ENCODE data around the gene PRR36. TPM values are rescaled to one million over a fixed set of nuclear protein-coding genes. Genes with fewer than 3 reads are reported as not detected.
"Not testable (repeated sequence)": the region's sequence is repeated elsewhere in the genome, so short reads cannot be mapped to it uniquely, and the experiment has no call there.

The PRR36 gene
- total RNA-seq, 1 donor from 2014 or later, result 37.4 TPM

- Mint-ChIP-seq H3K4me3 (ENCODE audit: low read depth) (no peak overlapping the region), H3K9me3 (ENCODE audit: low read depth) (no peaks in the 10 kb centered on the region), H3K36me3 (ENCODE audit: insufficient read depth) (no peaks in the 10 kb centered on the region), H3K27ac (no peak overlapping the region), H3K27me3 (peaks cover 30% of the 10 kb centered on the region), H3K4me1 (ENCODE audit: low read depth) (peaks cover 6% of the 10 kb centered on the region)
- TF ChIP-seq, protein P1, sequence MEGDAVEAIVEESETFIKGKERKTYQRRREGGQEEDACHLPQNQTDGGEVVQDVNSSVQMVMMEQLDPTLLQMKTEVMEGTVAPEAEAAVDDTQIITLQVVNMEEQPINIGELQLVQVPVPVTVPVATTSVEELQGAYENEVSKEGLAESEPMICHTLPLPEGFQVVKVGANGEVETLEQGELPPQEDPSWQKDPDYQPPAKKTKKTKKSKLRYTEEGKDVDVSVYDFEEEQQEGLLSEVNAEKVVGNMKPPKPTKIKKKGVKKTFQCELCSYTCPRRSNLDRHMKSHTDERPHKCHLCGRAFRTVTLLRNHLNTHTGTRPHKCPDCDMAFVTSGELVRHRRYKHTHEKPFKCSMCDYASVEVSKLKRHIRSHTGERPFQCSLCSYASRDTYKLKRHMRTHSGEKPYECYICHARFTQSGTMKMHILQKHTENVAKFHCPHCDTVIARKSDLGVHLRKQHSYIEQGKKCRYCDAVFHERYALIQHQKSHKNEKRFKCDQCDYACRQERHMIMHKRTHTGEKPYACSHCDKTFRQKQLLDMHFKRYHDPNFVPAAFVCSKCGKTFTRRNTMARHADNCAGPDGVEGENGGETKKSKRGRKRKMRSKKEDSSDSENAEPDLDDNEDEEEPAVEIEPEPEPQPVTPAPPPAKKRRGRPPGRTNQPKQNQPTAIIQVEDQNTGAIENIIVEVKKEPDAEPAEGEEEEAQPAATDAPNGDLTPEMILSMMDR (IDR thresholded peaks at IDR 0.05; ENCODE audit: unreplicated experiment), result no peak
- DNase-seq (ENCODE audit: low spot score, unreplicated experiment), result no peak
These were observed 14.1 kb downstream of the PRR36 start for GRCh38 chr19:7859831-7860713.

DNA sequence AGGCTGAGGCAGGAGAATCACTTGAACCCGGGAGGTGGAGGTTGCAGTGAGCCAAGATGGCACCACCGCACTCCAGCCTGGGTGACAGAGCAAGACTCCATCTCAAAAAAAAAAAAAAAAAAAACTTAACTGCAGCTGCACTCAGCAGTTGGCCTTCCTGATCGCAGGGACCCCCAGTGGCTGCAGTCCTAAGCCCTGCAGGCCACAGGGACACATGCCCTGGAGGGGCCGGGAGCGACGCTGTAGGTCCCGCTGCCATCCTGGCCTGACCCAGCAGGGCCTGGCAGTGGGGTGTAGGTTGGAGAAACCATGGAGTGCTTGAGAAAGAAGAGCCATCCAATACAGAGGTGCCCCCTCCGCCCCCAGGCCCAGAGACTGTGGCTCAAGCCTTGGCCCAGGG, 15.1 kb downstream of the PRR36 start:
- H3K27ac Mint-ChIP-seq; DNase-seq (ENCODE audit: low spot score, unreplicated experiment); H3K4me3 Mint-ChIP-seq (ENCODE audit: low read depth); H3K36me3 Mint-ChIP-seq (ENCODE audit: insufficient read depth); H3K9me3 Mint-ChIP-seq (ENCODE audit: low read depth); H3K4me1 Mint-ChIP-seq (ENCODE audit: low read depth): not testable (repeated sequence)
- peaks cover 21% of the 10 kb centered on the region for H3K27me3 Mint-ChIP-seq

DNA sequence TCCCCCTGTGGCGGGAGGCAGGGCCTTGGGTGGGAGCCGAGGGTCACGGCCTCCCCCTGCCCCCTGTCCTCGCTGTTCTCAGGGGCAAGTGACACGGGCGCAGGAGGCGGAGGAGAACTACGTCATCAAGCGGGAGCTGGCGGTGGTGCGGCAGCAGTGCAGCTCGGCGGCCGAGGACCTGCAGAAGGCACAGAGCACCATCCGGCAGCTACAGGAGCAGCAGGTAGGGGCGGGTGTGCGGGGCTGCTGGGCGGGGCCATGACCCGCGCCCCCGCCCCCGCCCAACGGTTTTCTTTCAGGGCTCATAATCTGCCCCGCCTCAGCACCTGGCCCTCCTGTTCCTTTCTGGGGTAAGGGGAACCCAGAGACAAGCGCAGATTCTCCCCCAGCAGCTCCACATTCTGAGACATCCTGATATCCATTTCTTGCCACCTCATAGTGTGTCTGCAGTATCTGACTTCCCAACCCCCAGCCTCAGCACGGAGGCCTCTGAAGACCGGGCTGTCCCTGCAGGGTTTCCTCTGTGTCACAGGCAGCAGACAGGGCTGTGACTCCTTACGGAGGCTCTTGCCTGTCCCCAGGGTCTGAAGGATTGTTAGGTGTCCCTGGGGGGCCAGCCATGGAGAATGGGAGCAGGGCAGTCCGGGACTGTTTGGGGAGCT, 15.9 kb downstream of the PRR36 start:
- TF ChIP-seq, protein P1 (IDR thresholded peaks at IDR 0.05; ENCODE audit: unreplicated experiment), result no peak
- no peak for DNase-seq (ENCODE audit: low spot score, unreplicated experiment)
- Mint-ChIP-seq H3K4me3 (ENCODE audit: low read depth) (no peak overlapping the region), H3K27ac (no peak overlapping the region), H3K9me3 (ENCODE audit: low read depth) (no peaks in the 10 kb centered on the region), H3K27me3 (peaks cover 15% of the 10 kb centered on the region), H3K4me1 (ENCODE audit: low read depth) (peaks cover 7% of the 10 kb centered on the region), H3K36me3 (ENCODE audit: insufficient read depth) (no peaks in the 10 kb centered on the region)

DNA sequence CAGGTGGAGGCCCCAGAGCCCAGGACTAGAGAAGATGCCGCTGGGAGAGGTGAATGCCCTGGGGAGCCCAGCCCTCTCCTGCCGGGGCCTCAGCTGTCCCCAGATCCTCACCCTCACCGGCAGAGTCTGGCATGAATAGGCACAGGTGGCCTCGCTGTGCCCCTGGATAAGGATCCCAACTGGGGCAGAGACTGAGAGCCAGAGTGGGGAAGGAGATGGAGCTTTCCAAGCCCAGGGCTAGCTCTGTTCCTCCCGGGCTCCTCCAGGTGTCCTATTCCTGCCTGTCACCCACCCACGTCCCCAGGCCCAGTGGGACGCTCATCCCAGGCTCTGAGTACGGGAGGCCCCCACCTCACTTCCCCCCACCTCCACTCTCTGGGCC, 16.5 kb downstream of the PRR36 start:
- H3K4me3 Mint-ChIP-seq (ENCODE audit: low read depth), result no peak overlapping the region
- no peak for DNase-seq (ENCODE audit: low spot score, unreplicated experiment)
- H3K36me3 Mint-ChIP-seq (ENCODE audit: insufficient read depth), result no peaks in the 10 kb centered on the region
- H3K4me1 Mint-ChIP-seq (ENCODE audit: low read depth), result peaks cover 7% of the 10 kb centered on the region
- TF ChIP-seq, protein P1 (IDR thresholded peaks at IDR 0.05; ENCODE audit: unreplicated experiment), result no peak
- no peak overlapping the region for H3K27ac Mint-ChIP-seq
- H3K27me3 Mint-ChIP-seq, result peaks cover 15% of the 10 kb centered on the region
- no peaks in the 10 kb centered on the region for H3K9me3 Mint-ChIP-seq (ENCODE audit: low read depth)

GRCh38 chr19:7856679-7857663, 17.2 kb downstream of the PRR36 start:
- no peak overlapping the region for H3K4me3 Mint-ChIP-seq (ENCODE audit: low read depth)
- H3K27me3 Mint-ChIP-seq, result peaks cover 15% of the 10 kb centered on the region
- no peak overlapping the region for H3K27ac Mint-ChIP-seq
- TF ChIP-seq, protein P1 (IDR thresholded peaks at IDR 0.05; ENCODE audit: unreplicated experiment), result no peak
- no peaks in the 10 kb centered on the region for H3K9me3 Mint-ChIP-seq (ENCODE audit: low read depth)
- no peaks in the 10 kb centered on the region for H3K36me3 Mint-ChIP-seq (ENCODE audit: insufficient read depth)
- DNase-seq (ENCODE audit: low spot score, unreplicated experiment), result no peak
- H3K4me1 Mint-ChIP-seq (ENCODE audit: low read depth), result peaks cover 6% of the 10 kb centered on the region
